Measurements from ENCODE around the gene ESPNL.
"Not testable (repeated sequence)": the region's sequence is repeated elsewhere in the genome, so short reads cannot be mapped to it uniquely, and the experiment has no call there.

Gene ESPNL

DNA sequence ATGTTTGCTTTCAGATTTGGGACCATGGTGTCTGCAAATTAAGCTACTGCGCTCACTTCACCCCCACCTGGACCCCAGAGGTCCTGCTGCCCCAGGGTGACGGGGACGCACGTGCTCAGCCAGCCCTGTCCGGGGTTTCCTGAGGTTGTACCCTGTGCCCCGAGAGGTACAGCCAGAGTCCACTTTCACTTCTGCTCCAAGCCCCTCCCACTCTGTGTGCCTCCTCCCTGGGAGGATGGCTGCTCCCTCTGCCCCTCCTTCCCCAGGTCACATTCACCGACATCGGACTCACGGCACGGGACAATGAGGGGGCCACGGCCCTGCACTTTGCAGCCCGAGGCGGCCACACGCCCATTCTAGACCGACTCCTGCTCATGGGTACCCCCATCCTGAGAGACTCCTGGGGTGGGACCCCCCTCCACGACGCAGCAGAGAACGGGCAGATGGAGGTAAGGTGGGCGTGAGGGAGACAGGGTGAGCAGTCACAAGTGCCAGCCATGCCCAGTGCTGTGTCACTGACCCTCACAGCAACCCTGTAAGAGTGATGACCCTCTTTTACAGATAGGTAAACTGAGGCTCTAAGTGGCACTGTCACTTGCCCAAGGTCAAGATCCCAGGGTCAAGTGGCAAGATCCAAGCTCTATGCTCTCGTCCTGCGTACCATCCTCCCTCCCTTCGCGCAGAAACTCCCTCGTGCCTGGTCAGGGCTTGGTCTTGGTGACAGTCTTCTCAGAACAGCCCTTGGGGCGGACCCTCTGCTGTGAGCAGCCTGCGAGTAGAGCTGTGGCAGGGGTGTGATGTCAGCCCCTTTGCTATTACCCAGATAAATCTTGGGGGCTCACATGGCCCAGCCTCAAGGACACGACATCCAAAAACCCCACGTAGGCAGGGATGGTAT is 7.6 kb downstream of the ESPNL start:
- Histone ChIP-seq H3K27ac (ENCODE audit: low read depth, low read length) (no peak overlapping the region), H3K27me3 (ENCODE audit: control insufficient read depth, insufficient read depth, low read length) (no peaks in the 10 kb centered on the region), H3K4me1 (ENCODE audit: control insufficient read depth, insufficient read depth, low read length) (0 out of 2 replicates have a peak, but pooled peaks cover 8% of the 10 kb centered on the region), H3K9me3 (ENCODE audit: control insufficient read depth, insufficient read depth, low read length) (no peaks in the 10 kb centered on the region), H3K4me3 (ENCODE audit: low read depth, low read length) (no peak overlapping the region), H3K9ac (ENCODE audit: low read depth, low read length) (no peak overlapping the region), H3K36me3 (ENCODE audit: control insufficient read depth, insufficient read depth, low read length) (no peaks in the 10 kb centered on the region)

DNA sequence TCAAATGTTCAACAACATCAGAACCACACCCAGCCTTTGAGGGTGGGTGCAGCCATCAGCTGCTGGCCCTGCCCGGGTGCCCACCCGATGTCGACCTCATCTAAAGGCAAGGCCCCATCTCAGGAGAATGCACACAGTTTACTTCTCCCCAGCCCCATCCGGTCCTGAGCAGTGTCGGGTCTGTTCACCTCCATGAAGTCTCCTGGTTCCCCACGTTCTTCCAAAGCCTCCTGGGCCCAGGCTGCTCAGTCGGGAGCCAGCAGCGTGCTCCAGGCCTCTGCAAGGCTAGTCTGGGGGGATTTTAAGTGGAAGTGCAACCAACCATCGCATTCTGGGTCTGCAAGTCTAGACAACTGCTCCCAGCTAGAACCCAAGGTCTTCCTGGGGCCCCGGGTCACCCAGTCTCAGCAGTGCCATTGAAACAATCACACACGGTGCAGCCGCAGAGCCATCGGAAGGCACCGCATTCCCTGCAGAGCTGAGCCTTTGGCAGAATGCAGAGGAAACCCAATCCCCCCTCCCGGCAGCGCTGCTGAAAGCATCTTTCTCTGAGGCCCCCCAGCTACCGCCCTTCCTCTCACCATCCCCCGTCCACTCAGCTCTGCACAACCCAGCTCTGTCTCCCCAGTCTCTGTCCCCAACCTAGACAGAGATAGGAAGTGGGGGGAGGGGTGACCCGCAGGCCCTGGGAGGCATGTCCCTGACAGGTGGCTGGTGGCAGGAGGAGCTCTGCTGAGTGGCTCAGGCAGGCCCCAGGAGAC is 8.5 kb downstream of the ESPNL start:
- Histone ChIP-seq H3K4me1 (ENCODE audit: control insufficient read depth, insufficient read depth, low read length) (0 out of 2 replicates have a peak, but pooled peaks cover 8% of the 10 kb centered on the region), H3K9ac (ENCODE audit: low read depth, low read length) (no peak overlapping the region), H3K27ac (ENCODE audit: low read depth, low read length) (no peak overlapping the region), H3K27me3 (ENCODE audit: control insufficient read depth, insufficient read depth, low read length) (no peaks in the 10 kb centered on the region), H3K4me3 (ENCODE audit: low read depth, low read length) (no peak overlapping the region), H3K9me3 (ENCODE audit: control insufficient read depth, insufficient read depth, low read length) (no peaks in the 10 kb centered on the region), H3K36me3 (ENCODE audit: control insufficient read depth, insufficient read depth, low read length) (no peaks in the 10 kb centered on the region)

DNA sequence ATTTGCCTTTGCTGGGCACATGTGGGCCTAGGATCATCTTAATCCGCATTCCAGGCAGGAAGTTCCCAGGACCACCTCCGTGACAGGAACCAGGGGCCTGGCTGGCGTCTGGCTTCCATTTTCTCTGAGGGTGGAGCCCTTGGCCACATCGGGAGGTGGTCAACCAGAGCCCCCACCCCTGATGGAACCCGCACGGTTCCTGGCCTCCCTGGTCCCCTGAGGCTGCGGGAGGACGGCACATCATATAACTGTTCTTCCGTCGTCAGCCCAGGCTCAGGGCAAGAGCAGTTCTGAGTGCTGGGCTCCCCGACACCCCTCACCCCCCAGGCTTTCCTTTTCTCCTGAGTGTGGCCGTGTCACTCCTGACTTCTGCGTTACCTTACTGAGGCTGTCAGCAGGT is 13.5 kb downstream of the ESPNL start:
- Histone ChIP-seq H3K27me3 (ENCODE audit: control insufficient read depth, insufficient read depth, low read length) (no peaks in the 10 kb centered on the region), H3K27ac (ENCODE audit: low read depth, low read length) (no peak overlapping the region), H3K9ac (ENCODE audit: low read depth, low read length) (no peak overlapping the region), H3K4me3 (ENCODE audit: low read depth, low read length) (no peak overlapping the region), H3K9me3 (ENCODE audit: control insufficient read depth, insufficient read depth, low read length) (no peaks in the 10 kb centered on the region), H3K4me1 (ENCODE audit: control insufficient read depth, insufficient read depth, low read length) (0 out of 2 replicates have a peak, but pooled peaks cover 6% of the 10 kb centered on the region), H3K36me3 (ENCODE audit: control insufficient read depth, insufficient read depth, low read length) (no peaks in the 10 kb centered on the region)

DNA sequence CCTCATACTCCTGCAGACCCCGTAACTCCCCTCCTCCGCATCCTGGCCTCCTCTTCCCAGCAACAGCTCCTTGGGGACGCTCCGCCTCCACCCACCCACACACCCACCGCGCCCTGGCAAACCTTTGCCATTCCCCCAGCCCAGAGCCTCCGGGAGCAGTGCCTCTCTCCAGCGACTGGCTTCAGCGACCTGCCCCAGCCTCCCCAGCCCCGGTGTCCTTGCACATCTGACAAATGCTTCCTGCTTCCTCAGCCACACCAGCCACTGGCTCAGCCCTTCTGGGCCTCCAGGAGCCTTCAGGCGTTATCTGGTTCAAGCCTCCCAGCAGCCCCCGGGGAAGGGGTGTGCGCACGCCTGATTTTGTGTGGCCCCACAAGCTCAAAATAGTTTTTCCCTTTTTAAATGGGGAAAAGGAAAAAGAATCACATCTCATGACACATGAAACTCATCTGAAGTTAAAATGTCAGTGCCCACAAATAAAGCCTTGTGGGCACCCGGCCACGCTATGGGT is 14.2 kb downstream of the ESPNL start:
- H3K36me3 ChIP-seq (ENCODE audit: control insufficient read depth, insufficient read depth, low read length): no peaks in the 10 kb centered on the region
- no peak overlapping the region for H3K4me3 ChIP-seq (ENCODE audit: low read depth, low read length)
- no peaks in the 10 kb centered on the region for H3K27me3 ChIP-seq (ENCODE audit: control insufficient read depth, insufficient read depth, low read length)
- H3K9me3 ChIP-seq (ENCODE audit: control insufficient read depth, insufficient read depth, low read length): no peaks in the 10 kb centered on the region
- H3K27ac ChIP-seq (ENCODE audit: low read depth, low read length): no peak overlapping the region
- H3K4me1 ChIP-seq (ENCODE audit: control insufficient read depth, insufficient read depth, low read length): no peaks in the 10 kb centered on the region
- H3K9ac ChIP-seq (ENCODE audit: low read depth, low read length): no peak overlapping the region

DNA sequence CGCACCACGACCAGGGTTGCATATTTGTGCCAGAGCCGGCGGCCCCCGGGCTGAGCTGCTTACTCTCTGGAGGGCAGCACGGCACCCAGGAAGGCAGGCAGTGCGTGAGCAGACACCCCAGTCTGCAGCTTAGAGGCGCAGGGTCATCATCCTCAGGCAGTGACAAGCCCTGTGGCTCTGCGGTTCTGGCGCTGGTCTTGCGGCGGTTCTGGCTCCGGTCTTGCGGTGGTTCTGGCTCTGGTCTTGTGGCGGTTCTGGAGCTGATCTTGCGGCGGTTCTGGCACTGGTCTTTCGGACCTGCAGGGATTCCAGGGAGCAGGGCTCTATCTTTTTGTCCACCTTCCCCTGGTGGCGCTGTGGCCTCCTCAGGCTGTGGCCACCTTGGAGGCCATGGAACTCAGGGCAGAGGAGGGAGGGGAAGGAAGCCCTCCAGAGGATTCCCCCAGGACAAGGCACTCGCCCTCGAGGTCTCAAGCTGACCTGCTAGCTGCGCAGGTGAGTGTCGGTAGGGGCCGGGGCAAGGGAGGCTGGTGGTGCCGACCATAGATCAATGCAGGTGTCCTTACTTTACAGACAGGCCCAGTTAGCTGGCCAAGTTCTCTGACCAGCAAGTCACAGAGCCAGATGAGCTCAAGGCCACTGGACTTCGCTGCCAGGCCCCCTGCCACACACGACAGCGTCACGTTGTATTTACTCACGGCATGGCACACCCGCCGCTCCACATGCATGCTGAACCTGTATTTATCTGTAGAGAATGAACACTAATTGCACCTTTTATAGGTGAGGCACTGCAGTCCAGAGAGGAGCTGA is 14.9 kb downstream of the ESPNL start:
- no peaks in the 10 kb centered on the region for H3K36me3 ChIP-seq (ENCODE audit: control insufficient read depth, insufficient read depth, low read length)
- no peak overlapping the region for H3K9ac ChIP-seq (ENCODE audit: low read depth, low read length)
- no peaks in the 10 kb centered on the region for H3K9me3 ChIP-seq (ENCODE audit: control insufficient read depth, insufficient read depth, low read length)
- H3K27me3 ChIP-seq (ENCODE audit: control insufficient read depth, insufficient read depth, low read length): no peaks in the 10 kb centered on the region
- no peak overlapping the region for H3K4me3 ChIP-seq (ENCODE audit: low read depth, low read length)
- H3K27ac ChIP-seq (ENCODE audit: low read depth, low read length): no peak overlapping the region
- no peaks in the 10 kb centered on the region for H3K4me1 ChIP-seq (ENCODE audit: control insufficient read depth, insufficient read depth, low read length)

DNA sequence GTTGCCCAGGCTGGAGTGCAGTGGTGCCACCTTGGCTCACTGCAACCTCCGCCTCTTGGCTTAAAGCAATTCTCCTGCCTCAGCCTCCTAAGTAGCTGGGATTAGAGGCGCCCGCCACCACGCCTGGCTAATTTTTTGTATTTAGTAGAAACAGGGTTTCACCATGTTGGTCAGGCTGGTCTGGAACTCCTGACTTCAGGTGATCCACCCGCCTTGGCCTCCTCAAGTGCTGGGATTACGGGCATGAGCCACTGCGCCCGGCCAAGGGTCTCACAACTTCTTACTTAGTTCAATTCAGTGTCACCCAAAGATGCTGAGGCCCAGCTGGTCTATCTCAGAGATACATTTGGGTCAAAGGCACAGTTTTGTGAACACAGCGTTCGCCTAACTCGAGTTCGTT is 15.6 kb downstream of the ESPNL start:
- not testable (repeated sequence) for H3K36me3 ChIP-seq (ENCODE audit: control insufficient read depth, insufficient read depth, low read length); H3K4me3 ChIP-seq (ENCODE audit: low read depth, low read length); H3K9ac ChIP-seq (ENCODE audit: low read depth, low read length); H3K9me3 ChIP-seq (ENCODE audit: control insufficient read depth, insufficient read depth, low read length); H3K4me1 ChIP-seq (ENCODE audit: control insufficient read depth, insufficient read depth, low read length); H3K27me3 ChIP-seq (ENCODE audit: control insufficient read depth, insufficient read depth, low read length); H3K27ac ChIP-seq (ENCODE audit: low read depth, low read length)

DNA sequence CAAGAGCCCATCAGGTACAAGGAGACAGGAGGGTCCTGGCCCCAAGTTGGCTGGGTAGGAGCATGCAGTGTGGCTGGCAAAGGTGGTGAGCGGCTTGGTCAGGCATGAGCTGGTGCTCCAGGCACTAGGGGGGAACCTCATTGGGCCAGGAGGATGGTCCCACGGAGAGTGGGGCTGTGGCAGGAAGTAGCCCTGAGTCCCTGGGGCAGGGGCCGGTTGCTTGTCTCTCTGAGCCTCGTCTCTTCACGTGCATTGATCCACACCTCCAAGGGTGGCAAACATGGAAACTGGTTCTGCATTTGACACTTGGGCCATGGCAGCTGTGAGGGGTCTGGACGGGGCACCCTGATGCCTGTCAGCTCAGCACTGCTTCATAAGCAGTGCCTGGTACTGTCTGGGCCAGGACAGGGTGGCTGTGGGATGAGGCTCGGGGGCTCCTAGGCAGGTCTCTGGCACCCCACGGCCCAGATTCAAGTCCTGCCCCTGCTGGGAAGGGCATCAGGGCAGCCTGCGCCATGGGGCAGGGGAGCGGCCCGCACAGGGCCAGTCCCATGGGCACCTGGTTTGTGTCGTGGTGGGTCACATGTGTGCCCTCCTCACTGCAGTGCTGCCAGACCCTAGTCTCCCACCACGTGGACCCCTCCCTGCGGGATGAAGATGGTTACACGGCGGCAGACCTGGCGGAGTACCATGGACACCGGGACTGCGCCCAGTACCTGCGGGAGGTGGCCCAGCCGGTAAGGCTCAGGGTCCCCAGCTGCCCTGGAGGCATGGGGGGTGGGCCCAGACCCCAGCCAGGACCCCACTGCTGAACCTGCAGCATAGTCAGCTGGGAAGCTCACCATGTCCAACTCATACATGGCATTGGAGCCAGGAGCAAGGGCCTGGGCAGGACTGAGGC is 16.4 kb downstream of the ESPNL start:
- Histone ChIP-seq H3K27me3 (ENCODE audit: control insufficient read depth, insufficient read depth, low read length) (no peaks in the 10 kb centered on the region), H3K4me3 (ENCODE audit: low read depth, low read length) (no peak overlapping the region), H3K9me3 (ENCODE audit: control insufficient read depth, insufficient read depth, low read length) (no peaks in the 10 kb centered on the region), H3K4me1 (ENCODE audit: control insufficient read depth, insufficient read depth, low read length) (no peaks in the 10 kb centered on the region), H3K27ac (ENCODE audit: low read depth, low read length) (no peak overlapping the region), H3K9ac (ENCODE audit: low read depth, low read length) (no peak overlapping the region), H3K36me3 (ENCODE audit: control insufficient read depth, insufficient read depth, low read length) (no peaks in the 10 kb centered on the region)

DNA sequence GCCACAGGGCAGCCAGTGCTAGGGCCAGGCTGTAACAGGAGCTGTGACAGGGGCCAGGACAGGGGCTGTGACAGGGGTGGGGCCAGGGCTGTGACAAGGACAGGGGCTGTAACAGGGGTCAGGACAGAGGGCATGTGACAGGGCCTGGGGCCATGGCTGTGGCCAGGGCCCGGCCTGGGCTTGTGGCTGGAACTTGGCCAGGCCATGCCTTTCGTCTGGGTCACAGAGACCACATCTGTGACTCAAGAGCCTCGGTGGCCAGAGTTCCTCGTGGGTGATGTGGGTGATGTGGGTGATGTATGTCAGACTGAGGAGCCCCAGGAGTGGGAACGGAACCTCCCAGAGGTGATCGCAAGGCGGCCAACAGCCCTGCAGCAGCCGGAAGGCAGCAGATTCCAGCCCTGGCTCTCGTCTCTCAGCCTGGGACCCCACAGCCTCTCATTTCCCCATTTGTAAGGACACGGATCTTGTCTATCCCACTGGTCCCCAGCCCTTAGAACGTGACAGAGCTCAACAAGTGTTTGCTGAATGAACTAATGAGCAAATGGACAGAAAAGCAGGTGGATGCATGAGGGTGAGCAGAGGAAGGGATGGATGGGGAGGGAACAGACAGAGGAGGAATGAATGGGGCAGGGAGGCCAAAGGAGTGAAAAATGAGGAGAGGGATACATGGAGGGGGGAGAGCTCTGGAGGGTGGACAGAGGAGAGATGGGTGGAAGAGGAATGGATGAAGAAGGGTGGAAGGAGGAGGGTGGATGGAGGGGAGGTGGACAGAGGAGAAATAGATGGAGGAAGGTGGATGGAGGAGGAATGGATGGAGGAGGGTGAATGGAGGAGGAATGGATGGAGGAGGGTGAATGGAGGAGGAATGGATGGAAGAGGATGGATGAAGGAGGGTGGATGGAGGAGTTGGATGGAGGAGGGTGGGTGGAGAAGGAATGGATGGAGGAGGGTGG is 17.3 kb downstream of the ESPNL start:
- no peaks in the 10 kb centered on the region for H3K4me1 ChIP-seq (ENCODE audit: control insufficient read depth, insufficient read depth, low read length)
- no peaks in the 10 kb centered on the region for H3K36me3 ChIP-seq (ENCODE audit: control insufficient read depth, insufficient read depth, low read length)
- no peak overlapping the region for H3K27ac ChIP-seq (ENCODE audit: low read depth, low read length)
- H3K9ac ChIP-seq (ENCODE audit: low read depth, low read length): no peak overlapping the region
- H3K4me3 ChIP-seq (ENCODE audit: low read depth, low read length): no peak overlapping the region
- no peaks in the 10 kb centered on the region for H3K9me3 ChIP-seq (ENCODE audit: control insufficient read depth, insufficient read depth, low read length)
- no peaks in the 10 kb centered on the region for H3K27me3 ChIP-seq (ENCODE audit: control insufficient read depth, insufficient read depth, low read length)

DNA sequence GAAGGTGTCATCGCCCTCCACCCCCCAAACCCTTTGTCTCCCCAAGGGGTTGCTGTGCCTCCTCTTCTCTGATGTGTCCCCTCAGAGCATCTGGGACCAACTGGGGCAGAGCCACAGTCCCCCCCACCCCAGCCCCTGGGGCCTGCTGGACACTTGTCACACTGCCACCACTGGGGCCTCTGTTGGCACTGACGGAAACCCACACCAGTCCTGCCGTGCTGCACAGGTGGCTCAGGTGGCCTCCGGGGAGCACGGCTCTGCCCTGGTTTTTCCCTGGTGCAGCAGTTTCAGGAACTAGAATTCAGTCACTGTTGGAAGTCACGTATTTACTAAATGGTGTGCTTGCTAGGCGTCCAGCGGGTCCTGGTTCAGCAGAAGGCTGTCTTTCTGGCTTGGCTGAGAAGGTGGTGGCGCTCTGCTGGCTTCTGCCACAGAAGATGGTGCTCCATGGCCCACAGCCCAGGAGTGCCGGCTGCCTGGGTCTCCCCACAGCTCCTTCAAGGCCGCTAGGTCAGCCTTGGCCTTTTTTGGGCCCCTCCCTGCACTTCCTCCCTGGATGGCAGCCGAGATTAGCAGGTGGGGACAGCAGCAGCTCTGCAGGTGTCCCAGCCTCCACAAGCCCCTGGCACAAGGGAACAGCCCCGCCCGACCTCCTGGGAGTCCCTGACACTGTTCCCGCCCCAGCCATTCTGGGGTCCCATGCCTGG is 19.8 kb downstream of the ESPNL start:
- Histone ChIP-seq H3K27ac (ENCODE audit: low read depth, low read length) (no peak overlapping the region), H3K4me3 (ENCODE audit: low read depth, low read length) (no peak overlapping the region), H3K9ac (ENCODE audit: low read depth, low read length) (no peak overlapping the region), H3K4me1 (ENCODE audit: control insufficient read depth, insufficient read depth, low read length) (no peaks in the 10 kb centered on the region), H3K27me3 (ENCODE audit: control insufficient read depth, insufficient read depth, low read length) (no peaks in the 10 kb centered on the region), H3K36me3 (ENCODE audit: control insufficient read depth, insufficient read depth, low read length) (no peaks in the 10 kb centered on the region), H3K9me3 (ENCODE audit: control insufficient read depth, insufficient read depth, low read length) (no peaks in the 10 kb centered on the region)
